Ascending aorta (tissue), 2 donors: ENCODE data around the gene VPS41. TPM values are rescaled to one million over a fixed set of nuclear protein-coding genes. Genes with fewer than 3 reads are reported as not detected.
"Not testable (repeated sequence)": the region's sequence is repeated elsewhere in the genome, so short reads cannot be mapped to it uniquely, and the experiment has no call there.

ENCODE experiments used
- DNase-seq, 2 donors: peaks; one replicate each; pipeline ENCODE4 v3.0.0-alpha.2; 2019; ENCODE audit warnings: low spot score in 2 of 2
- H3K27ac ChIP-seq, 2 donors: fragments of 200-600 bp; sonication (generic); one replicate each; pipeline ENCODE4 v1.5.1; 2016 to 2017; ENCODE audit warnings: mild to moderate bottlenecking in 1 of 2
- H3K27me3 ChIP-seq: fragments of 200-600 bp; sonication (generic); one replicate; pipeline ENCODE4 v1.5.1; 2017
- H3K36me3 ChIP-seq, 2 donors: fragments of 200-600 bp; sonication (generic); one replicate each; pipeline ENCODE4 v1.5.1; 2016
- H3K4me1 ChIP-seq, 2 donors: fragments of 200-600 bp; sonication (generic); one replicate each; pipeline ENCODE4 v1.5.1; 2016 to 2017; ENCODE audit warnings: mild to moderate bottlenecking in 1 of 2
- H3K4me3 ChIP-seq, 2 donors: fragments of 200-600 bp; sonication (generic); one replicate each; pipeline ENCODE4 v1.5.1; 2016 to 2017; ENCODE audit warnings: mild to moderate bottlenecking in 1 of 2
- H3K9me3 ChIP-seq, 2 donors: fragments of 200-600 bp; sonication (generic); one replicate each; pipeline ENCODE4 v1.5.1; 2016
- CTCF ChIP-seq, 3 experiments: fragments of 200-600 bp in 2 of 3; fragments of 450-650 bp in 1 of 3; sonication (generic) in 2 of 3; IDR thresholded peaks; one replicate each; pipeline ENCODE4 v1.5.1; 2016 to 2019; ENCODE audit warnings: antibody characterized with exemption in 3 of 3, mild to moderate bottlenecking in 1 of 3, moderate library complexity in 1 of 3
- intact Hi-C: fragments of 100-400 bp; cut with DNase I; formaldehyde crosslinking; loops from one replicate; pipeline ENCODE4 v1.15.1; 2023
- total RNA-seq: library from RNA; depleted of rRNA; stranded (reverse); fragments of >200 nt; gene quantifications from one replicate; pipeline ENCODE4 v1.1.0, GENCODE V29; 2016

VPS41 gene
- total RNA-seq, 1 donor from 2014 or later = 13.4 TPM

- Histone ChIP-seq H3K4me3 (no peak overlapping the region), H3K27ac (no peak overlapping the region), H3K36me3 (no peaks in the 10 kb centered on the region), H3K9me3 (no peaks in the 10 kb centered on the region), H3K4me1 (no peaks in the 10 kb centered on the region), H3K27me3 (no peaks in the 10 kb centered on the region)
- no peak for DNase-seq
- TF ChIP-seq CTCF (IDR thresholded peaks at IDR 0.05) = no peak
- intact Hi-C loops = no loop called here
Observed at GRCh38 chr7:38855867-38856266, 53.1 kb downstream of the VPS41 start.

GRCh38 chr7:38855386-38855785, 53.6 kb downstream of the VPS41 start:
- H3K4me1 ChIP-seq = no peaks in the 10 kb centered on the region
- H3K27me3 ChIP-seq = no peaks in the 10 kb centered on the region
- no peak for DNase-seq
- no peak overlapping the region for H3K27ac ChIP-seq
- H3K36me3 ChIP-seq = no peaks in the 10 kb centered on the region
- TF ChIP-seq CTCF (IDR thresholded peaks at IDR 0.05) = no peak
- H3K9me3 ChIP-seq = no peaks in the 10 kb centered on the region
- H3K4me3 ChIP-seq = no peak overlapping the region
- intact Hi-C loops = no loop called here

- H3K9me3 ChIP-seq, DNase-seq, H3K36me3 ChIP-seq, H3K4me1 ChIP-seq, H3K4me3 ChIP-seq, H3K27ac ChIP-seq, intact Hi-C loops, H3K27me3 ChIP-seq: not testable (repeated sequence)
Observed at GRCh38 chr7:38854947-38855346, 54.0 kb downstream of the VPS41 start.

GRCh38 chr7:38851321-38851720, 57.7 kb downstream of the VPS41 start:
- Histone ChIP-seq H3K4me3 (no peak overlapping the region), H3K36me3 (no peaks in the 10 kb centered on the region), H3K9me3 (no peaks in the 10 kb centered on the region), H3K27me3 (no peaks in the 10 kb centered on the region), H3K4me1 (no peaks in the 10 kb centered on the region), H3K27ac (no peak overlapping the region)
- TF ChIP-seq CTCF (IDR thresholded peaks at IDR 0.05) = no peak
- DNase-seq = no peak
- intact Hi-C loops = no loop called here

- intact Hi-C loops = no loop called here
- no peak overlapping the region for H3K27ac ChIP-seq
- H3K27me3 ChIP-seq = no peaks in the 10 kb centered on the region
- no peaks in the 10 kb centered on the region for H3K9me3 ChIP-seq
- no peaks in the 10 kb centered on the region for H3K4me1 ChIP-seq
- no peak overlapping the region for H3K4me3 ChIP-seq
- no peak for DNase-seq
- no peak for TF ChIP-seq CTCF (IDR thresholded peaks at IDR 0.05)
- H3K36me3 ChIP-seq = no peaks in the 10 kb centered on the region
Observed at GRCh38 chr7:38846280-38846679, 62.7 kb downstream of the VPS41 start.

- H3K36me3 ChIP-seq = no peaks in the 10 kb centered on the region
- no peak for DNase-seq
- no peak for TF ChIP-seq CTCF (IDR thresholded peaks at IDR 0.05)
- H3K27me3 ChIP-seq = no peaks in the 10 kb centered on the region
- intact Hi-C loops = no loop called here
- H3K27ac ChIP-seq = no peak overlapping the region
- peaks cover 0 to 5% of the 10 kb centered on the region in 2 donors for H3K4me1 ChIP-seq
- H3K4me3 ChIP-seq = no peak overlapping the region
- H3K9me3 ChIP-seq = no peaks in the 10 kb centered on the region
Observed at GRCh38 chr7:38844952-38845563, 63.9 kb downstream of the VPS41 start.
